WTC11 (cell line): ENCODE measurements around the gene NEURL2. TPM values are rescaled to one million over a fixed set of nuclear protein-coding genes. Genes with fewer than 3 reads are reported as not detected.

Source experiments
- ATAC-seq: fragments of 200-7000 bp; cut with Tn5 transposase; 2 replicates; pipeline ENCODE4 v1.10.0; 2021; ENCODE audit warnings: mild to moderate bottlenecking, moderate library complexity
- CTCF ChIA-PET: fragments of 300-600 bp; sonication (Branson Sonifier 250); formaldehyde crosslinking; loops from one replicate; lab custom pipeline; 2021; ENCODE audit warnings: antibody characterized with exemption; lab: Charles Lee
- POLR2A ChIA-PET: fragments of 350-600 bp; sonication (Branson Sonifier 250); formaldehyde crosslinking; loops from one replicate; lab custom pipeline; 2021; ENCODE audit warnings: antibody characterized with exemption; lab: Charles Lee
- DNase-seq: peaks from one replicate; pipeline ENCODE4 v3.0.0; 2021; ENCODE audit warnings: low spot score
- H3K27ac Mint-ChIP-seq: 2 replicates; pipeline ENCODE4 v1.8.0; 2021; ENCODE audit warnings: mixed read lengths
- H3K27me3 Mint-ChIP-seq: 2 replicates; pipeline ENCODE4 v1.8.0; 2021; ENCODE audit warnings: low read depth, mild to moderate bottlenecking, moderate library complexity, mixed read lengths
- H3K36me3 Mint-ChIP-seq: 2 replicates; pipeline ENCODE4 v1.8.0; 2021; ENCODE audit warnings: mixed read lengths
- H3K4me1 Mint-ChIP-seq: 2 replicates; pipeline ENCODE4 v1.8.0; 2022; ENCODE audit warnings: mixed read lengths
- H3K4me3 Mint-ChIP-seq: 2 replicates; pipeline ENCODE4 v1.8.0; 2021; ENCODE audit warnings: mild to moderate bottlenecking, moderate library complexity, mixed read lengths
- H3K9me3 Mint-ChIP-seq: 2 replicates; pipeline ENCODE4 v1.8.0; 2021; ENCODE audit warnings: mixed read lengths
- ATF1 ChIP-seq: sonication (generic); formaldehyde crosslinking; IDR thresholded peaks from 2 replicates; pipeline ENCODE4 v1.8.1; 2023; ENCODE audit warnings: mild to moderate bottlenecking, moderate library complexity, missing genetic modification reagents
- CREM ChIP-seq: sonication (generic); formaldehyde crosslinking; IDR thresholded peaks from 2 replicates; pipeline ENCODE4 v1.8.1; 2022; ENCODE audit warnings: mild to moderate bottlenecking, missing genetic modification reagents, moderate library complexity
- MXD4 ChIP-seq: fragments of 250-450 bp; sonication (Bioruptor Pico); IDR thresholded peaks from 2 replicates; pipeline ENCODE4 v1.8.0; 2021; ENCODE audit warnings: mild to moderate bottlenecking, moderate library complexity, borderline replicate concordance
- NFYB ChIP-seq: sonication (generic); formaldehyde crosslinking; conservative IDR thresholded peaks from 2 replicates; pipeline ENCODE4 v1.8.0; 2022; ENCODE audit warnings: low read depth, missing genetic modification reagents
- SMAD4 ChIP-seq: sonication (generic); formaldehyde crosslinking; IDR thresholded peaks from 2 replicates; pipeline ENCODE4 v1.8.0; 2022; ENCODE audit warnings: mild to moderate bottlenecking, missing genetic modification reagents
- SOX15 ChIP-seq: fragments of 250-450 bp; sonication (Bioruptor Pico); IDR thresholded peaks from 2 replicates; pipeline ENCODE4 v1.9.0; 2021; ENCODE audit warnings: mild to moderate bottlenecking
- SP1 ChIP-seq: sonication (generic); formaldehyde crosslinking; conservative IDR thresholded peaks from 2 replicates; pipeline ENCODE4 v1.8.1; 2022; ENCODE audit warnings: missing genetic modification reagents
- TEAD4 ChIP-seq: sonication (generic); formaldehyde crosslinking; IDR thresholded peaks from 2 replicates; pipeline ENCODE4 v1.8.0; 2022; ENCODE audit warnings: mild to moderate bottlenecking, missing genetic modification reagents
- ZNF121 ChIP-seq: sonication (generic); formaldehyde crosslinking; IDR thresholded peaks from 2 replicates; pipeline ENCODE4 v1.8.0; 2023; ENCODE audit warnings: missing genetic modification reagents
- ZNF138 ChIP-seq: sonication (generic); formaldehyde crosslinking; conservative IDR thresholded peaks from 2 replicates; pipeline ENCODE4 v1.8.1; 2022; ENCODE audit warnings: mild to moderate bottlenecking, moderate library complexity, missing genetic modification reagents
- ZNF219 ChIP-seq: sonication (generic); formaldehyde crosslinking; IDR thresholded peaks from 2 replicates; pipeline ENCODE4 v1.8.0; 2023; ENCODE audit warnings: missing genetic modification reagents, mild to moderate bottlenecking, borderline replicate concordance
- ZNF317 ChIP-seq: sonication (generic); formaldehyde crosslinking; IDR thresholded peaks from 2 replicates; pipeline ENCODE4 v1.8.1; 2023; ENCODE audit warnings: low read depth, mild to moderate bottlenecking, moderate library complexity, missing genetic modification reagents, borderline replicate concordance
- total RNA-seq: library from RNA; stranded (reverse); gene quantifications from 3 replicates; pipeline ENCODE4 v1.2.3, GENCODE V29; 2021
- TF ChIP-seq, protein P1 (sequence below): sonication (generic); formaldehyde crosslinking; conservative IDR thresholded peaks from 2 replicates; pipeline ENCODE4 v1.8.1; 2023; ENCODE audit warnings: mild to moderate bottlenecking, low read depth, missing genetic modification reagents, moderate library complexity
- TF ChIP-seq, protein P2 (sequence below): sonication (generic); formaldehyde crosslinking; IDR thresholded peaks from 2 replicates; pipeline ENCODE4 v1.8.0; 2023; ENCODE audit warnings: missing genetic modification reagents
- TF ChIP-seq, protein P3 (sequence below): sonication (generic); formaldehyde crosslinking; IDR thresholded peaks from 2 replicates; pipeline ENCODE4 v1.8.1; 2023; ENCODE audit warnings: mild to moderate bottlenecking, missing genetic modification reagents
- TF ChIP-seq, protein P4 (sequence below): fragments of 250-450 bp; sonication (Bioruptor Pico); IDR thresholded peaks from 2 replicates; pipeline ENCODE4 v2.1.2; 2022; ENCODE audit warnings: mild to moderate bottlenecking, moderate library complexity
- TF ChIP-seq, protein P5 (sequence below): sonication (generic); formaldehyde crosslinking; IDR thresholded peaks from 2 replicates; pipeline ENCODE4 v1.8.0; 2023; ENCODE audit warnings: mild to moderate bottlenecking, missing genetic modification reagents
- TF ChIP-seq, protein P6 (sequence below): sonication (generic); formaldehyde crosslinking; IDR thresholded peaks from 2 replicates; pipeline ENCODE4 v1.8.1; 2022; ENCODE audit warnings: low read depth, mild to moderate bottlenecking, moderate library complexity, missing genetic modification reagents, borderline replicate concordance
- TF ChIP-seq, protein P7 (sequence below): fragments of 250-450 bp; sonication (Bioruptor Pico); IDR thresholded peaks from 2 replicates; pipeline ENCODE4 v1.8.0; 2021; ENCODE audit warnings: mild to moderate bottlenecking

NEURL2 gene
- total RNA-seq, 1 experiment from 2014 or later = 6.6 TPM

DNA sequence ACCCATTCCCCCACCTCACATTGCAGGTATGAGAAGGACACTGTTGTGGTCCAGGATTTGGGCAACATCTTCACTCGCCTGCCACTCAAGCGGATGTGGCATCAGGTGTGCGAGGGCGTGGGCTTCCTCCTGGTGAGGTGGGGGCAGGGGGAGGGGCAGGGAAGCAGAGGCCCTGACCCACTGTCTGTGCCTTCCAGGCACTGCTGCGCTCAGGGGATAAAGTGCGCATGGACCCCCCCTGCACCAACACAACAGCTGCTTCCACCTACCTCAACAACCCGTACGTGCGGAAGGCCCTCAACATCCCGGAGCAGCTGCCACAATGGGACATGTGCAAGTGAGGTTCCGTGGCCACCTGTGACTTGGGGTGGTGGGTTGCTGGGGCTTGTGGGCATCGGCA, 3.8 kb upstream of the NEURL2 start (continued):
- TF ChIP-seq, protein P1, sequence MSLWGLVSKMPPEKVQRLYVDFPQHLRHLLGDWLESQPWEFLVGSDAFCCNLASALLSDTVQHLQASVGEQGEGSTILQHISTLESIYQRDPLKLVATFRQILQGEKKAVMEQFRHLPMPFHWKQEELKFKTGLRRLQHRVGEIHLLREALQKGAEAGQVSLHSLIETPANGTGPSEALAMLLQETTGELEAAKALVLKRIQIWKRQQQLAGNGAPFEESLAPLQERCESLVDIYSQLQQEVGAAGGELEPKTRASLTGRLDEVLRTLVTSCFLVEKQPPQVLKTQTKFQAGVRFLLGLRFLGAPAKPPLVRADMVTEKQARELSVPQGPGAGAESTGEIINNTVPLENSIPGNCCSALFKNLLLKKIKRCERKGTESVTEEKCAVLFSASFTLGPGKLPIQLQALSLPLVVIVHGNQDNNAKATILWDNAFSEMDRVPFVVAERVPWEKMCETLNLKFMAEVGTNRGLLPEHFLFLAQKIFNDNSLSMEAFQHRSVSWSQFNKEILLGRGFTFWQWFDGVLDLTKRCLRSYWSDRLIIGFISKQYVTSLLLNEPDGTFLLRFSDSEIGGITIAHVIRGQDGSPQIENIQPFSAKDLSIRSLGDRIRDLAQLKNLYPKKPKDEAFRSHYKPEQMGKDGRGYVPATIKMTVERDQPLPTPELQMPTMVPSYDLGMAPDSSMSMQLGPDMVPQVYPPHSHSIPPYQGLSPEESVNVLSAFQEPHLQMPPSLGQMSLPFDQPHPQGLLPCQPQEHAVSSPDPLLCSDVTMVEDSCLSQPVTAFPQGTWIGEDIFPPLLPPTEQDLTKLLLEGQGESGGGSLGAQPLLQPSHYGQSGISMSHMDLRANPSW (CRISPR knock-in tag) = no peak
- TF ChIP-seq ZNF121 (CRISPR knock-in tag) (no peak), CREM (CRISPR knock-in tag) (no peak)

DNA sequence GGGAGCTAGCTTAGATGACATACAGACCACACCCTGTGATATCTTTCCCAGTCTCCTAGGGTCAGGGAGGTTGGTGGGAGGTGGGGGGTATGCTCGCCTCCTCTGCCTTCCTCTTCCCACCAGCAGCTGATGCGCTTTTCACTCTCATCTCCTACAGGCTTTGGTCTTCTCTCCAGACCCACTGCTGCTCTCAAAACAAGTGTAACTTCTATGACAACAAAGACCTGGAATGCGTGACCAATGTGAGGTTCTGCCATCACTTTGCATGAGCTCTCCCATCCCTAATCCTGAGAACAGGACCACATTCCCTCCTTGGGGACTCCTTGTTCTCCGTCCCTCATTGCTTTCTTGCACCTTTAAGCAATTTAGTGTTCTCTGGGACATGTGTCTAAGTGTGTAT, 2.8 kb upstream of the NEURL2 start:
- Mint-ChIP-seq H3K4me1 (peaks cover 12% of the 10 kb centered on the region), H3K36me3 (peaks cover 17% of the 10 kb centered on the region), H3K27me3 (no peaks in the 10 kb centered on the region; the same call in 1 of the 2 replicates), H3K27ac (no peak overlapping the region), H3K9me3 (no peaks in the 10 kb centered on the region), H3K4me3 (no peak overlapping the region)
- ChIA-PET POLR2A (no interaction called here), CTCF (no interaction called here)
- TF ChIP-seq ZNF219 (no peak), NFYB (CRISPR knock-in tag) (no peak), ZNF121 (CRISPR knock-in tag) (no peak), MXD4 (CRISPR knock-in tag) (no peak), ZNF138 (no peak), CREM (CRISPR knock-in tag) (no peak), SMAD4 (CRISPR knock-in tag) (no peak), SP1 (CRISPR knock-in tag) (no peak), ATF1 (CRISPR knock-in tag) (no peak), ZNF317 (CRISPR knock-in tag) (no peak), SOX15 (CRISPR knock-in tag) (no peak), TEAD4 (CRISPR knock-in tag) (no peak)
- TF ChIP-seq, protein P2, sequence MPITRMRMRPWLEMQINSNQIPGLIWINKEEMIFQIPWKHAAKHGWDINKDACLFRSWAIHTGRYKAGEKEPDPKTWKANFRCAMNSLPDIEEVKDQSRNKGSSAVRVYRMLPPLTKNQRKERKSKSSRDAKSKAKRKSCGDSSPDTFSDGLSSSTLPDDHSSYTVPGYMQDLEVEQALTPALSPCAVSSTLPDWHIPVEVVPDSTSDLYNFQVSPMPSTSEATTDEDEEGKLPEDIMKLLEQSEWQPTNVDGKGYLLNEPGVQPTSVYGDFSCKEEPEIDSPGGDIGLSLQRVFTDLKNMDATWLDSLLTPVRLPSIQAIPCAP = no peak
- TF ChIP-seq, protein P3, sequence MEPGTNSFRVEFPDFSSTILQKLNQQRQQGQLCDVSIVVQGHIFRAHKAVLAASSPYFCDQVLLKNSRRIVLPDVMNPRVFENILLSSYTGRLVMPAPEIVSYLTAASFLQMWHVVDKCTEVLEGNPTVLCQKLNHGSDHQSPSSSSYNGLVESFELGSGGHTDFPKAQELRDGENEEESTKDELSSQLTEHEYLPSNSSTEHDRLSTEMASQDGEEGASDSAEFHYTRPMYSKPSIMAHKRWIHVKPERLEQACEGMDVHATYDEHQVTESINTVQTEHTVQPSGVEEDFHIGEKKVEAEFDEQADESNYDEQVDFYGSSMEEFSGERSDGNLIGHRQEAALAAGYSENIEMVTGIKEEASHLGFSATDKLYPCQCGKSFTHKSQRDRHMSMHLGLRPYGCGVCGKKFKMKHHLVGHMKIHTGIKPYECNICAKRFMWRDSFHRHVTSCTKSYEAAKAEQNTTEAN (CRISPR knock-in tag) = no peak
- TF ChIP-seq, protein P1 (CRISPR knock-in tag) = no peak
- TF ChIP-seq, protein P4, sequence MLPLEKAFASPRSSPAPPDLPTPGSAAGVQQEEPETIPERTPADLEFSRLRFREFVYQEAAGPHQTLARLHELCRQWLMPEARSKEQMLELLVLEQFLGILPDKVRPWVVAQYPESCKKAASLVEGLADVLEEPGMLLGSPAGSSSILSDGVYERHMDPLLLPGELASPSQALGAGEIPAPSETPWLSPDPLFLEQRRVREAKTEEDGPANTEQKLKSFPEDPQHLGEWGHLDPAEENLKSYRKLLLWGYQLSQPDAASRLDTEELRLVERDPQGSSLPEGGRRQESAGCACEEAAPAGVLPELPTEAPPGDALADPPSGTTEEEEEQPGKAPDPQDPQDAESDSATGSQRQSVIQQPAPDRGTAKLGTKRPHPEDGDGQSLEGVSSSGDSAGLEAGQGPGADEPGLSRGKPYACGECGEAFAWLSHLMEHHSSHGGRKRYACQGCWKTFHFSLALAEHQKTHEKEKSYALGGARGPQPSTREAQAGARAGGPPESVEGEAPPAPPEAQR (CRISPR knock-in tag) = no peak
- TF ChIP-seq, protein P5, sequence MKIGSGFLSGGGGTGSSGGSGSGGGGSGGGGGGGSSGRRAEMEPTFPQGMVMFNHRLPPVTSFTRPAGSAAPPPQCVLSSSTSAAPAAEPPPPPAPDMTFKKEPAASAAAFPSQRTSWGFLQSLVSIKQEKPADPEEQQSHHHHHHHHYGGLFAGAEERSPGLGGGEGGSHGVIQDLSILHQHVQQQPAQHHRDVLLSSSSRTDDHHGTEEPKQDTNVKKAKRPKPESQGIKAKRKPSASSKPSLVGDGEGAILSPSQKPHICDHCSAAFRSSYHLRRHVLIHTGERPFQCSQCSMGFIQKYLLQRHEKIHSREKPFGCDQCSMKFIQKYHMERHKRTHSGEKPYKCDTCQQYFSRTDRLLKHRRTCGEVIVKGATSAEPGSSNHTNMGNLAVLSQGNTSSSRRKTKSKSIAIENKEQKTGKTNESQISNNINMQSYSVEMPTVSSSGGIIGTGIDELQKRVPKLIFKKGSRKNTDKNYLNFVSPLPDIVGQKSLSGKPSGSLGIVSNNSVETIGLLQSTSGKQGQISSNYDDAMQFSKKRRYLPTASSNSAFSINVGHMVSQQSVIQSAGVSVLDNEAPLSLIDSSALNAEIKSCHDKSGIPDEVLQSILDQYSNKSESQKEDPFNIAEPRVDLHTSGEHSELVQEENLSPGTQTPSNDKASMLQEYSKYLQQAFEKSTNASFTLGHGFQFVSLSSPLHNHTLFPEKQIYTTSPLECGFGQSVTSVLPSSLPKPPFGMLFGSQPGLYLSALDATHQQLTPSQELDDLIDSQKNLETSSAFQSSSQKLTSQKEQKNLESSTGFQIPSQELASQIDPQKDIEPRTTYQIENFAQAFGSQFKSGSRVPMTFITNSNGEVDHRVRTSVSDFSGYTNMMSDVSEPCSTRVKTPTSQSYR = no peak
- TF ChIP-seq, protein P6, sequence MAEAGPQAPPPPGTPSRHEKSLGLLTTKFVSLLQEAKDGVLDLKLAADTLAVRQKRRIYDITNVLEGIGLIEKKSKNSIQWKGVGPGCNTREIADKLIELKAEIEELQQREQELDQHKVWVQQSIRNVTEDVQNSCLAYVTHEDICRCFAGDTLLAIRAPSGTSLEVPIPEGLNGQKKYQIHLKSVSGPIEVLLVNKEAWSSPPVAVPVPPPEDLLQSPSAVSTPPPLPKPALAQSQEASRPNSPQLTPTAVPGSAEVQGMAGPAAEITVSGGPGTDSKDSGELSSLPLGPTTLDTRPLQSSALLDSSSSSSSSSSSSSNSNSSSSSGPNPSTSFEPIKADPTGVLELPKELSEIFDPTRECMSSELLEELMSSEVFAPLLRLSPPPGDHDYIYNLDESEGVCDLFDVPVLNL (CRISPR knock-in tag) = no peak
- TF ChIP-seq, protein P7, sequence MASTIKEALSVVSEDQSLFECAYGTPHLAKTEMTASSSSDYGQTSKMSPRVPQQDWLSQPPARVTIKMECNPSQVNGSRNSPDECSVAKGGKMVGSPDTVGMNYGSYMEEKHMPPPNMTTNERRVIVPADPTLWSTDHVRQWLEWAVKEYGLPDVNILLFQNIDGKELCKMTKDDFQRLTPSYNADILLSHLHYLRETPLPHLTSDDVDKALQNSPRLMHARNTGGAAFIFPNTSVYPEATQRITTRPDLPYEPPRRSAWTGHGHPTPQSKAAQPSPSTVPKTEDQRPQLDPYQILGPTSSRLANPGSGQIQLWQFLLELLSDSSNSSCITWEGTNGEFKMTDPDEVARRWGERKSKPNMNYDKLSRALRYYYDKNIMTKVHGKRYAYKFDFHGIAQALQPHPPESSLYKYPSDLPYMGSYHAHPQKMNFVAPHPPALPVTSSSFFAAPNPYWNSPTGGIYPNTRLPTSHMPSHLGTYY = no peak
- DNase-seq = no peak
- no peak for ATAC-seq
